ENCODE data around the gene MACIR. TPM values are rescaled to one million over a fixed set of nuclear protein-coding genes. Genes with fewer than 3 reads are reported as not detected.

The MACIR gene
- total and polyA plus RNA-seq, 4 donors: 0.69 to 18.6 (median 0.83) TPM

GRCh38 chr5:103295424-103295823, 36.9 kb downstream of the MACIR start:
- TF ChIP-seq YY1 (IDR thresholded peaks at IDR 0.05) (no peak), GABPA (IDR thresholded peaks at IDR 0.05 in 1 of 2, conservative IDR thresholded peaks at IDR 0.05 in 1 of 2) (no peak), HNF4G (IDR thresholded peaks at IDR 0.05) (no peak), NR2F2 (IDR thresholded peaks at IDR 0.05) (no peak), JUND (IDR thresholded peaks at IDR 0.05) (no peak), SP1 (IDR thresholded peaks at IDR 0.05) (no peak), HNF4A (conservative IDR thresholded peaks at IDR 0.05) (no peak)
- H3K9me3 ChIP-seq (ENCODE audit: control insufficient read depth in 4 of 4, low read length in 3 of 4): no peaks in the 10 kb centered on the region
- H3K4me3 ChIP-seq (ENCODE audit: low read depth in 1 of 3, low read length in 3 of 3): no peak overlapping the region
- H3K27ac ChIP-seq (ENCODE audit: low read depth in 1 of 2, low read length in 2 of 2): no peak overlapping the region
- no peak for DNase-seq (ENCODE audit: low spot score)
- 87% methylated on average over 5 of the region's 5 CpGs for WGBS
- H3K36me3 ChIP-seq (ENCODE audit: control insufficient read depth in 4 of 4, insufficient read depth in 3 of 4, low read depth in 1 of 4, low read length in 3 of 4): no peaks in the 10 kb centered on the region
- H3K27me3 ChIP-seq (ENCODE audit: control insufficient read depth in 4 of 4, insufficient read depth in 4 of 4, low read length in 3 of 4): no peaks in the 10 kb centered on the region
- no peak overlapping the region for H3K9ac ChIP-seq (ENCODE audit: low read depth in 1 of 2, low read length in 2 of 2)
- no peaks in the 10 kb centered on the region for H3K4me1 ChIP-seq (ENCODE audit: control insufficient read depth in 4 of 4, insufficient read depth in 4 of 4, low read length in 3 of 4)

GRCh38 chr5:103295871-103296270, 37.3 kb downstream of the MACIR start:
- WGBS: 92% methylated on average over 3 of the region's 3 CpGs
- DNase-seq (ENCODE audit: low spot score): no peak
- Histone ChIP-seq H3K4me1 (ENCODE audit: control insufficient read depth in 4 of 4, insufficient read depth in 4 of 4, low read length in 3 of 4) (no peaks in the 10 kb centered on the region), H3K27me3 (ENCODE audit: control insufficient read depth in 4 of 4, insufficient read depth in 4 of 4, low read length in 3 of 4) (no peaks in the 10 kb centered on the region), H3K36me3 (ENCODE audit: control insufficient read depth in 4 of 4, insufficient read depth in 3 of 4, low read depth in 1 of 4, low read length in 3 of 4) (no peaks in the 10 kb centered on the region), H3K4me3 (ENCODE audit: low read depth in 1 of 3, low read length in 3 of 3) (no peak overlapping the region), H3K9me3 (ENCODE audit: control insufficient read depth in 4 of 4, low read length in 3 of 4) (no peaks in the 10 kb centered on the region), H3K9ac (ENCODE audit: low read depth in 1 of 2, low read length in 2 of 2) (no peak overlapping the region), H3K27ac (ENCODE audit: low read depth in 1 of 2, low read length in 2 of 2) (no peak overlapping the region)
- no peak for TF ChIP-seq NR2F2 (IDR thresholded peaks at IDR 0.05)
- no peak for TF ChIP-seq RAD21 (IDR thresholded peaks at IDR 0.05)
- TF ChIP-seq MAX (IDR thresholded peaks at IDR 0.05): no peak
- TF ChIP-seq FOXA2 (IDR thresholded peaks at IDR 0.05): no peak
- TF ChIP-seq EGR1 (IDR thresholded peaks at IDR 0.05; ENCODE audit: low read depth in 2 of 2): no peak
- no peak for TF ChIP-seq ZBTB33 (IDR thresholded peaks at IDR 0.05)
- TF ChIP-seq RXRA (IDR thresholded peaks at IDR 0.05): no peak
- no peak for TF ChIP-seq HNF4A (conservative IDR thresholded peaks at IDR 0.05)
- no peak for TF ChIP-seq JUND (IDR thresholded peaks at IDR 0.05)
- no peak for TF ChIP-seq GABPA (IDR thresholded peaks at IDR 0.05 in 1 of 2, conservative IDR thresholded peaks at IDR 0.05 in 1 of 2)
- TF ChIP-seq FOXA1 (IDR thresholded peaks at IDR 0.05): no peak
- no peak for TF ChIP-seq YY1 (IDR thresholded peaks at IDR 0.05)
- no peak for TF ChIP-seq HNF4G (IDR thresholded peaks at IDR 0.05)
- TF ChIP-seq CTCF (IDR thresholded peaks at IDR 0.05; ENCODE audit: low read depth, low read length, missing input control): no peak
- no peak for TF ChIP-seq REST (IDR thresholded peaks at IDR 0.05)

All from liver (tissue), 9 donors.